BJ (cell line): ENCODE results near the gene BTBD6. TPM values are rescaled to one million over a fixed set of nuclear protein-coding genes. Genes with fewer than 3 reads are reported as not detected.
"Not testable (repeated sequence)": the region's sequence is repeated elsewhere in the genome, so short reads cannot be mapped to it uniquely, and the experiment has no call there.

ENCODE experiments used
- CTCF ChIA-PET: fragments of 350-600 bp; formaldehyde crosslinking; extraction: SDS; loops from one replicate; lab custom pipeline; 2021; ENCODE audit warnings: antibody characterized with exemption, inconsistent platforms; lab: Yijun Ruan, JAX
- POLR2A ChIA-PET: fragments of 300-600 bp; sonication (Branson Sonifier 250); formaldehyde crosslinking; extraction: SDS; loops from one replicate; lab custom pipeline; 2021; ENCODE audit warnings: antibody characterized with exemption; lab: Charles Lee
- DNase-seq: peaks from one replicate; pipeline ENCODE4 v3.0.0-alpha.2; 2011; ENCODE audit warnings: low read depth
- H3K27me3 ChIP-seq: 2 replicates; pipeline ENCODE4 v1.6.0; 2011; ENCODE audit warnings: low read length; ENCODE audit not compliant: control insufficient read depth, insufficient read depth
- H3K36me3 ChIP-seq: 2 replicates; pipeline ENCODE4 v1.5.1; 2011; ENCODE audit warnings: low read length; ENCODE audit not compliant: control insufficient read depth, insufficient read depth
- H3K4me3 ChIP-seq: 2 replicates; pipeline ENCODE4 v1.5.1; 2011; ENCODE audit warnings: low read depth, mild to moderate bottlenecking, control low read depth, low read length
- CTCF ChIP-seq: IDR thresholded peaks from 2 replicates; pipeline ENCODE4 v1.5.1; 2011; ENCODE audit warnings: low read depth, mild to moderate bottlenecking, control low read depth, inconsistent platforms, low read length, moderate library complexity; ENCODE audit not compliant: insufficient read depth
- polyA plus RNA-seq: library from polyadenylated mRNA; depleted of rRNA; stranded (reverse); fragments of >200 nt; gene quantifications from 2 replicates; pipeline ENCODE4 v1.2.3, GENCODE V29; 2011

BTBD6 gene
- polyA plus RNA-seq, 1 experiment: 41.9 TPM

GRCh38 chr14:105285174-105285573 lies 36.8 kb downstream of the BTBD6 start:
- DNase-seq: no peak
- H3K4me3 ChIP-seq: no peak overlapping the region
- ChIA-PET CTCF (interaction anchor here (1.0 kb wide), 1 partner anchor 195 kb away, joined by 3 read pairs; no protein-coding TSS in a partner anchor), POLR2A (no interaction called here)
- no peaks in the 10 kb centered on the region for H3K27me3 ChIP-seq
- H3K36me3 ChIP-seq: no peaks in the 10 kb centered on the region; the same call in 1 of the 2 replicates
- TF ChIP-seq CTCF: no peak

- TF ChIP-seq CTCF: no peak
- Histone ChIP-seq H3K36me3 (no peaks in the 10 kb centered on the region), H3K4me3 (no peak overlapping the region), H3K27me3 (no peaks in the 10 kb centered on the region)
- CTCF ChIA-PET: no interaction called here
- DNase-seq: no peak
- POLR2A ChIA-PET: no interaction called here
These were observed 38.4 kb downstream of the BTBD6 start for GRCh38 chr14:105286759-105287144.

- no peak for TF ChIP-seq CTCF
- POLR2A ChIA-PET: no interaction called here
- no peaks in the 10 kb centered on the region for H3K36me3 ChIP-seq
- DNase-seq: no peak
- CTCF ChIA-PET: interaction anchor here (1.2 to 1.8 kb wide), 3 partner anchors 10 to 84 kb away, joined by 3 to 6 read pairs (median 3); no protein-coding TSS in a partner anchor
- no peaks in the 10 kb centered on the region for H3K27me3 ChIP-seq
- H3K4me3 ChIP-seq: no peak overlapping the region
These were observed 39.1 kb downstream of the BTBD6 start for GRCh38 chr14:105287249-105288102.

- H3K36me3 ChIP-seq, DNase-seq, H3K27me3 ChIP-seq, POLR2A ChIA-PET, H3K4me3 ChIP-seq: not testable (repeated sequence)
- CTCF ChIA-PET: interaction anchor here (1.2 to 1.8 kb wide), 2 partner anchors 8 to 85 kb away, joined by 3 to 6 read pairs; no protein-coding TSS in a partner anchor
These were observed 40.6 kb downstream of the BTBD6 start for GRCh38 chr14:105288936-105289335.

- no peaks in the 10 kb centered on the region for H3K36me3 ChIP-seq
- no peaks in the 10 kb centered on the region for H3K27me3 ChIP-seq
- TF ChIP-seq CTCF: 0 out of 2 replicates have a peak, but pooled peaks have one; percentile 7
- no peak overlapping the region for H3K4me3 ChIP-seq
- ChIA-PET CTCF (interaction anchor here (1.2 to 3.3 kb wide), 3 partner anchors 9 to 203 kb away, joined by 3 to 9 read pairs (median 4); partner anchors contain the start of gene BRF1), POLR2A (no interaction called here)
- DNase-seq: no peak
These were observed 42.5 kb downstream of the BTBD6 start for GRCh38 chr14:105290621-105291346.
